H9 (cell line): ENCODE measurements around the gene ZNF488. TPM values are rescaled to one million over a fixed set of nuclear protein-coding genes. Genes with fewer than 3 reads are reported as not detected.

ENCODE experiments used
- DNase-seq: peaks from one replicate; pipeline ENCODE4 v3.0.0-alpha.2; 2017
- H2AFZ ChIP-seq: one replicate; pipeline ENCODE4 v1.6.1; 2013; ENCODE audit warnings: mild to moderate bottlenecking, low read length, control low read depth, moderate library complexity
- H2AK5ac ChIP-seq: 2 replicates; pipeline ENCODE4 v1.6.1; 2013; ENCODE audit warnings: low read length, control low read depth, mixed read lengths; ENCODE audit not compliant: insufficient read length
- H2BK120ac ChIP-seq: one replicate; pipeline ENCODE4 v1.6.1; 2013; ENCODE audit warnings: low read depth, mild to moderate bottlenecking, low read length, control low read depth, inconsistent platforms; ENCODE audit not compliant: poor library complexity, severe bottlenecking
- H2BK12ac ChIP-seq: 2 replicates; pipeline ENCODE4 v1.6.1; 2013; ENCODE audit warnings: low read length, control low read depth, mixed read lengths, low read depth; ENCODE audit not compliant: insufficient read length
- H2BK15ac ChIP-seq: 2 replicates; pipeline ENCODE4 v1.6.1; 2013; ENCODE audit warnings: low read depth, low read length, control low read depth
- H2BK20ac ChIP-seq: one replicate; pipeline ENCODE4 v1.6.1; 2013; ENCODE audit warnings: low read depth, mild to moderate bottlenecking, low read length, control low read depth, inconsistent platforms; ENCODE audit not compliant: poor library complexity, severe bottlenecking
- H2BK5ac ChIP-seq: 2 replicates; pipeline ENCODE4 v1.6.1; 2013; ENCODE audit warnings: low read length, control low read depth, mixed read lengths; ENCODE audit not compliant: insufficient read length
- H3K14ac ChIP-seq: 2 replicates; pipeline ENCODE4 v1.6.1; 2013; ENCODE audit warnings: low read length, control low read depth; ENCODE audit not compliant: insufficient read depth
- H3K18ac ChIP-seq: 2 replicates; pipeline ENCODE4 v1.6.1; 2013; ENCODE audit warnings: low read depth, mild to moderate bottlenecking, mixed read lengths, low read length, control low read depth; ENCODE audit not compliant: insufficient read length
- H3K23ac ChIP-seq: 2 replicates; pipeline ENCODE4 v1.6.1; 2013; ENCODE audit warnings: low read length, control low read depth, mixed read lengths, low read depth; ENCODE audit not compliant: insufficient read length
- H3K23me2 ChIP-seq: 2 replicates; pipeline ENCODE4 v1.6.1; 2013; ENCODE audit warnings: low read depth, mild to moderate bottlenecking, mixed read lengths, low read length, control low read depth; ENCODE audit not compliant: insufficient read length, poor library complexity, severe bottlenecking
- H3K27ac ChIP-seq: 2 replicates; pipeline ENCODE4 v1.5.1; 2013; ENCODE audit warnings: low read length, control low read depth, mixed read lengths, low read depth; ENCODE audit not compliant: insufficient read length
- H3K27me3 ChIP-seq: 2 replicates; pipeline ENCODE4 v1.6.1; 2013; ENCODE audit warnings: low read length, control low read depth, inconsistent platforms; ENCODE audit not compliant: insufficient read depth
- H3K4ac ChIP-seq: 2 replicates; pipeline ENCODE4 v1.6.1; 2013; ENCODE audit warnings: low read depth, mild to moderate bottlenecking, control low read depth, inconsistent platforms, low read length, moderate library complexity
- H3K4me1 ChIP-seq: 2 replicates; pipeline ENCODE4 v1.6.1; 2013; ENCODE audit warnings: low read length, control low read depth, inconsistent platforms; ENCODE audit not compliant: insufficient read depth
- H3K4me2 ChIP-seq: 2 replicates; pipeline ENCODE4 v1.6.1; 2013; ENCODE audit warnings: low read length, control low read depth, mixed read lengths; ENCODE audit not compliant: insufficient read length, insufficient read depth
- H3K56ac ChIP-seq: 2 replicates; pipeline ENCODE4 v1.6.1; 2013; ENCODE audit warnings: low read depth, mild to moderate bottlenecking, mixed read lengths, low read length, control low read depth; ENCODE audit not compliant: insufficient read length
- H3K79me1 ChIP-seq: 2 replicates; pipeline ENCODE4 v1.6.1; 2013; ENCODE audit warnings: low read depth, mild to moderate bottlenecking, moderate library complexity, low read length, control low read depth, inconsistent platforms; ENCODE audit not compliant: insufficient read depth, poor library complexity, severe bottlenecking
- H3K79me2 ChIP-seq: 2 replicates; pipeline ENCODE4 v1.6.1; 2013; ENCODE audit warnings: low read length, control low read depth, inconsistent platforms; ENCODE audit not compliant: insufficient read depth
- H3K9ac ChIP-seq: 2 replicates; pipeline ENCODE4 v1.6.1; 2013; ENCODE audit warnings: low read length, control low read depth, mixed read lengths; ENCODE audit not compliant: insufficient read length; ENCODE audit errors: extremely low read depth
- H3K9me3 ChIP-seq: one replicate; pipeline ENCODE4 v1.6.1; 2013; ENCODE audit warnings: low read depth, low read length, inconsistent platforms; ENCODE audit not compliant: control insufficient read depth
- H3T11ph ChIP-seq: one replicate; pipeline ENCODE4 v1.6.1; 2013; ENCODE audit warnings: mild to moderate bottlenecking, low read length, control low read depth, inconsistent platforms
- H4K20me1 ChIP-seq: one replicate; pipeline ENCODE4 v1.6.1; 2013; ENCODE audit not compliant: control insufficient read depth, insufficient read length, insufficient read depth
- H4K5ac ChIP-seq: 2 replicates; pipeline ENCODE4 v1.6.1; 2013; ENCODE audit warnings: low read depth, mild to moderate bottlenecking, mixed read lengths, low read length, control low read depth; ENCODE audit not compliant: insufficient read length
- H4K8ac ChIP-seq: replicated peaks from 2 replicates; pipeline ENCODE4 v1.6.1; 2013; ENCODE audit warnings: low read length, control low read depth, mixed read lengths, low read depth; ENCODE audit not compliant: insufficient read length
- H4K91ac ChIP-seq: 2 replicates; pipeline ENCODE4 v1.6.1; 2013; ENCODE audit warnings: low read depth, mild to moderate bottlenecking, moderate library complexity, mixed read lengths, low read length, control low read depth; ENCODE audit not compliant: insufficient read length
- H3K27ac Mint-ChIP-seq, 3 experiments: 2 replicates in 2 of 3; 3 replicates in 1 of 3; pipeline ENCODE4 v1.8.0; 2020 to 2021; ENCODE audit warnings: mixed read lengths in 3 of 3, mild to moderate bottlenecking in 1 of 3, moderate library complexity in 1 of 3
- H3K27me3 Mint-ChIP-seq: 2 replicates; pipeline ENCODE4 v1.8.0; 2021; ENCODE audit warnings: low read depth, mild to moderate bottlenecking, moderate library complexity, mixed read lengths
- H3K36me3 Mint-ChIP-seq, 3 experiments: 2 replicates in 2 of 3; 3 replicates in 1 of 3; pipeline ENCODE4 v1.8.0; 2020 to 2021; ENCODE audit warnings: low read depth in 3 of 3, mixed read lengths in 3 of 3; ENCODE audit not compliant: insufficient read depth in 1 of 3
- H3K4me1 Mint-ChIP-seq, 2 experiments: 2 replicates each; pipeline ENCODE4 v1.8.0; 2020; ENCODE audit warnings: mixed read lengths in 2 of 2
- H3K4me3 Mint-ChIP-seq, 2 experiments: 2 replicates in 1 of 2; 3 replicates in 1 of 2; pipeline ENCODE4 v1.8.0; 2020 to 2021; ENCODE audit warnings: mild to moderate bottlenecking in 2 of 2, mixed read lengths in 2 of 2, moderate library complexity in 1 of 2
- H3K9me3 Mint-ChIP-seq, 2 experiments: 2 replicates in 1 of 2; 3 replicates in 1 of 2; pipeline ENCODE4 v1.8.0; 2020; ENCODE audit warnings: mild to moderate bottlenecking in 2 of 2, mixed read lengths in 2 of 2, moderate library complexity in 1 of 2
- WGBS: extraction: QIAGEN DNeasy Blood & Tissue Kit; methylation state at CpG from one replicate; pipeline ENCODE4 v1.1.7; 2013; ENCODE audit warnings: missing lambda C conversion rate, low lambda C conversion rate, mixed read lengths; ENCODE audit not compliant: insufficient read length; ENCODE audit errors: extremely low coverage; 5-methylcytosine and 5-hydroxymethylcytosine counted together
- total RNA-seq: library from RNA; stranded (reverse); gene quantifications from 2 replicates; pipeline ENCODE4 v1.2.1, GENCODE V29; 2021
- TF ChIP-seq, protein P1 (sequence below): fragments of 200-600 bp; sonication (generic); conservative IDR thresholded peaks from 3 replicates; pipeline ENCODE4 v1.8.0; 2021; ENCODE audit warnings: antibody characterized with exemption, mild to moderate bottlenecking

The ZNF488 gene
- total RNA-seq, 1 experiment from 2014 or later = 2.9 TPM

DNA sequence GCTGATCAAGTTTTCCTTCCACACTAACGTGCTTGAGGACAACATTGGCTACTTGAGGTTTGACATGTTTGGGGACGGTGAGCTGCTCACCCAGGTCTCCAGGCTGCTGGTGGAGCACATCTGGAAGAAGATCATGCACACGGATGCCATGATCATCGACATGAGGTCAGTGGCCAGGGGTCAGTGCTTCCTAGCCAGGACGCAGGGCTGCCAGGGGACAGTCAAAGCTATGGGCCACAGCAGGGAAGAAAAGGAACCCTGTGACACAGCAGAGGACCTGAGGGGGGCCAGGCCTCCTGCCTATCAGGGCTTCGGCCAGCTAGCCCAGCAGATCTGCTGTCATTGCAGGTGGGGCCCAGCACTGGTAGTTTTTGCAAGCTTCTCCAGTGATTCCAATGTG is 30.7 kb downstream of the ZNF488 start:
- H2BK120ac ChIP-seq = no peak overlapping the region
- no peak overlapping the region for H3K4me3 Mint-ChIP-seq
- TF ChIP-seq, protein P1, sequence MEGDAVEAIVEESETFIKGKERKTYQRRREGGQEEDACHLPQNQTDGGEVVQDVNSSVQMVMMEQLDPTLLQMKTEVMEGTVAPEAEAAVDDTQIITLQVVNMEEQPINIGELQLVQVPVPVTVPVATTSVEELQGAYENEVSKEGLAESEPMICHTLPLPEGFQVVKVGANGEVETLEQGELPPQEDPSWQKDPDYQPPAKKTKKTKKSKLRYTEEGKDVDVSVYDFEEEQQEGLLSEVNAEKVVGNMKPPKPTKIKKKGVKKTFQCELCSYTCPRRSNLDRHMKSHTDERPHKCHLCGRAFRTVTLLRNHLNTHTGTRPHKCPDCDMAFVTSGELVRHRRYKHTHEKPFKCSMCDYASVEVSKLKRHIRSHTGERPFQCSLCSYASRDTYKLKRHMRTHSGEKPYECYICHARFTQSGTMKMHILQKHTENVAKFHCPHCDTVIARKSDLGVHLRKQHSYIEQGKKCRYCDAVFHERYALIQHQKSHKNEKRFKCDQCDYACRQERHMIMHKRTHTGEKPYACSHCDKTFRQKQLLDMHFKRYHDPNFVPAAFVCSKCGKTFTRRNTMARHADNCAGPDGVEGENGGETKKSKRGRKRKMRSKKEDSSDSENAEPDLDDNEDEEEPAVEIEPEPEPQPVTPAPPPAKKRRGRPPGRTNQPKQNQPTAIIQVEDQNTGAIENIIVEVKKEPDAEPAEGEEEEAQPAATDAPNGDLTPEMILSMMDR = no peak
- H4K91ac ChIP-seq = no peak overlapping the region
- no CpG with 5 or more reads among the region's 6 CpGs for WGBS
- no peak overlapping the region for H2BK20ac ChIP-seq
- H3K27me3 ChIP-seq = no peaks in the 10 kb centered on the region
- no peak overlapping the region for H3K14ac ChIP-seq
- H3K79me2 ChIP-seq = no peaks in the 10 kb centered on the region
- H3K36me3 Mint-ChIP-seq = no peaks in the 10 kb centered on the region
- no peak overlapping the region for H4K5ac ChIP-seq
- H3K27me3 Mint-ChIP-seq = no peaks in the 10 kb centered on the region; the same call in 1 of the 2 replicates
- no peak for DNase-seq
- H3K27ac ChIP-seq = no peak overlapping the region
- H3K4ac ChIP-seq = no peak overlapping the region
- H3K79me1 ChIP-seq = no peaks in the 10 kb centered on the region
- no peak overlapping the region for H2BK5ac ChIP-seq
- no peak overlapping the region for H2BK15ac ChIP-seq
- no peaks in the 10 kb centered on the region for H3K23me2 ChIP-seq
- no peak overlapping the region for H3K56ac ChIP-seq
- H3K23ac ChIP-seq = no peak overlapping the region
- no peak overlapping the region for H3T11ph ChIP-seq
- no peak overlapping the region for H2AFZ ChIP-seq
- H3K4me2 ChIP-seq = no peak overlapping the region
- H3K9ac ChIP-seq = no peak overlapping the region
- no peaks in the 10 kb centered on the region for H3K4me1 ChIP-seq
- no peaks in the 10 kb centered on the region for H4K20me1 ChIP-seq
- no peak overlapping the region for H2AK5ac ChIP-seq
- no peak overlapping the region for H2BK12ac ChIP-seq
- no peaks in the 10 kb centered on the region for H3K9me3 Mint-ChIP-seq
- no peak overlapping the region for H3K18ac ChIP-seq
- H4K8ac ChIP-seq = no peak overlapping the region
- no peaks in the 10 kb centered on the region for H3K9me3 ChIP-seq
- H3K27ac Mint-ChIP-seq = no peak overlapping the region
- H3K4me1 Mint-ChIP-seq = no peaks in the 10 kb centered on the region
